HCT116 (cell line): ENCODE measurements around the gene SHCBP1L. TPM values are rescaled to one million over a fixed set of nuclear protein-coding genes. Genes with fewer than 3 reads are reported as not detected.

Experiments
- ATAC-seq: fragments of 200-7000 bp; cut with Tn5 transposase; 2 replicates; pipeline ENCODE4 v1.9.1; 2020; ENCODE audit warnings: mild to moderate bottlenecking, moderate library complexity
- BruUV-seq: library from RNA; stranded (reverse); fragments of 400-500 nt; replicated peaks from 2 replicates; lab custom pipeline; 2021; lab: Mats Ljungman, UMichigan
- CTCF ChIA-PET: fragments of 300-600 bp; sonication (Branson Sonifier 250); formaldehyde crosslinking; loops from one replicate; lab custom pipeline; 2021; ENCODE audit warnings: antibody characterized with exemption; lab: Charles Lee
- POLR2A ChIA-PET: fragments of 300-600, 350-600 bp; sonication (Branson Sonifier 250); formaldehyde crosslinking; loops from one replicate; lab custom pipeline; 2021; ENCODE audit warnings: antibody characterized with exemption; lab: Charles Lee
- RAD21 ChIA-PET, 2 experiments: fragments of 300-600 bp; sonication (Branson Sonifier 250); formaldehyde crosslinking; loops; one replicate each; lab custom pipeline; 2023; ENCODE audit warnings: low total read pairs in 2 of 2; ENCODE audit not compliant: uncharacterized antibody in 2 of 2, unreplicated experiment in 2 of 2, low non-redundant PET in 1 of 2; lab: Charles Lee
- DNase-seq: peaks from one replicate; pipeline ENCODE4 v3.0.0-alpha.2; 2010; ENCODE audit warnings: low read depth, low spot score
- H2AFZ ChIP-seq: fragments of 200-600 bp; shearing (Covaris generic), sonication (generic); 2 replicates; pipeline ENCODE4 v1.6.1; 2017; ENCODE audit warnings: low read depth, mixed run types, mixed read lengths, antibody characterized with exemption, low read length; ENCODE audit not compliant: poor library complexity, severe bottlenecking
- H3K27ac ChIP-seq: 2 replicates; pipeline ENCODE4 v1.5.1; 2012; ENCODE audit warnings: low read depth, low read length
- H3K27me3 ChIP-seq: fragments of 200-600 bp; sonication (generic); 2 replicates; pipeline ENCODE4 v1.6.1; 2016; ENCODE audit warnings: mixed run types, low read length, mixed read lengths; ENCODE audit not compliant: insufficient read depth
- H3K36me3 ChIP-seq, 2 experiments: fragments of 200-500 bp in 1 of 2; fragments of 200-600 bp in 1 of 2; sonication (Bioruptor generic) in 1 of 2; sonication (generic) in 1 of 2; 2 replicates each; pipeline versions ENCODE4 v1.5.1 to v1.6.1; 2014 to 2016; ENCODE audit warnings: low read length in 2 of 2, inconsistent platforms in 1 of 2, mixed read lengths in 1 of 2, mixed run types in 1 of 2; ENCODE audit not compliant: insufficient read depth in 2 of 2, control insufficient read depth in 1 of 2
- H3K4me1 ChIP-seq, 2 experiments: fragments of 200-600 bp in 1 of 2; sonication (generic) in 1 of 2; 2 replicates each; pipeline versions ENCODE4 v1.5.1 to v1.6.1; 2012 to 2017; ENCODE audit warnings: low read length in 2 of 2, inconsistent platforms in 1 of 2, mild to moderate bottlenecking in 1 of 2, mixed read lengths in 1 of 2, mixed run types in 1 of 2, moderate library complexity in 1 of 2; ENCODE audit not compliant: insufficient read depth in 2 of 2, control insufficient read depth in 1 of 2
- H3K4me2 ChIP-seq: fragments of 200-600 bp; sonication (generic); 2 replicates; pipeline ENCODE4 v1.6.1; 2017; ENCODE audit warnings: mixed run types, low read length, mixed read lengths
- H3K4me3 ChIP-seq, 2 experiments: fragments of 200-600 bp in 1 of 2; sonication (generic) in 1 of 2; replicated peaks in 1 of 2; 2 replicates each; pipeline ENCODE4 v1.5.1; 2011 to 2016; ENCODE audit warnings: low read length in 2 of 2, control low read depth in 1 of 2, low read depth in 1 of 2, mild to moderate bottlenecking in 1 of 2, mixed read lengths in 1 of 2, mixed run types in 1 of 2
- H3K79me2 ChIP-seq: fragments of 200-600 bp; sonication (generic); 2 replicates; pipeline ENCODE4 v1.6.1; 2017; ENCODE audit warnings: mild to moderate bottlenecking, mixed run types, low read length, moderate library complexity, mixed read lengths; ENCODE audit not compliant: insufficient read depth
- H3K9ac ChIP-seq: fragments of 200-600 bp; sonication (generic); 2 replicates; pipeline ENCODE4 v1.6.1; 2016; ENCODE audit warnings: low read length, mixed read lengths
- H3K9me2 ChIP-seq: fragments of 200-600 bp; sonication (generic), shearing (Covaris generic); 2 replicates; pipeline ENCODE4 v1.6.1; 2017; ENCODE audit warnings: mixed run types, mild to moderate bottlenecking, moderate library complexity; ENCODE audit not compliant: insufficient read depth
- H3K9me3 ChIP-seq, 2 experiments: fragments of 200-500 bp in 1 of 2; fragments of 200-600 bp in 1 of 2; sonication (Bioruptor generic) in 1 of 2; sonication (generic) in 1 of 2; 2 replicates each; pipeline ENCODE4 v1.6.1; 2014 to 2017; ENCODE audit warnings: low read length in 2 of 2, mixed read lengths in 2 of 2, inconsistent platforms in 1 of 2, low read depth in 1 of 2, mild to moderate bottlenecking in 1 of 2, mixed run types in 1 of 2, moderate library complexity in 1 of 2; ENCODE audit not compliant: control insufficient read depth in 1 of 2, insufficient read depth in 1 of 2
- H4K20me1 ChIP-seq: fragments of 200-600 bp; sonication (generic), shearing (Covaris generic); 2 replicates; pipeline ENCODE4 v1.6.1; 2017; ENCODE audit warnings: mixed run types, mild to moderate bottlenecking, moderate library complexity; ENCODE audit not compliant: insufficient read depth
- CBX3 ChIP-seq: IDR thresholded peaks from 2 replicates; pipeline ENCODE4 v1.6.1; 2012; ENCODE audit warnings: low read depth
- CEBPB ChIP-seq: IDR thresholded peaks from 2 replicates; pipeline ENCODE4 v1.6.1; 2012; ENCODE audit warnings: low read depth
- EGR1 ChIP-seq: IDR thresholded peaks from 2 replicates; pipeline ENCODE4 v1.6.1; 2012; ENCODE audit warnings: low read depth
- EZH2 ChIP-seq: fragments of 200-600 bp; sonication (generic); IDR thresholded peaks from 2 replicates; pipeline ENCODE4 v1.6.1; 2017; ENCODE audit warnings: antibody characterized with exemption, mixed run types
- FOSL1 ChIP-seq: IDR thresholded peaks from 2 replicates; pipeline ENCODE4 v1.6.1; 2012; ENCODE audit warnings: low read depth
- JUND ChIP-seq: IDR thresholded peaks from 2 replicates; pipeline ENCODE4 v1.6.1; 2012
- POLR2A ChIP-seq: IDR thresholded peaks from 2 replicates; pipeline ENCODE4 v1.7.0; 2011; ENCODE audit warnings: borderline replicate concordance; ENCODE audit not compliant: insufficient read depth, insufficient read length; ENCODE audit errors: extremely low read depth
- POLR2AphosphoS5 ChIP-seq: IDR thresholded peaks from 2 replicates; pipeline ENCODE4 v1.6.1; 2011; ENCODE audit warnings: mild to moderate bottlenecking, low read depth, low read length, moderate library complexity
- RAD21 ChIP-seq: IDR thresholded peaks from 2 replicates; pipeline ENCODE4 v1.6.1; 2012; ENCODE audit warnings: low read depth, mild to moderate bottlenecking
- SIN3A ChIP-seq: IDR thresholded peaks from 2 replicates; pipeline ENCODE4 v1.6.1; 2012; ENCODE audit warnings: low read depth
- SRF ChIP-seq: IDR thresholded peaks from 2 replicates; pipeline ENCODE4 v1.6.1; 2012; ENCODE audit warnings: low read depth
- TCF7L2 ChIP-seq: IDR thresholded peaks from 2 replicates; pipeline ENCODE4 v1.7.0; 2011; ENCODE audit warnings: borderline replicate concordance, inconsistent platforms; ENCODE audit not compliant: insufficient read depth, insufficient read length; ENCODE audit errors: extremely low read depth
- YY1 ChIP-seq: IDR thresholded peaks from 2 replicates; pipeline ENCODE4 v1.6.1; 2011; ENCODE audit warnings: low read length, low read depth, moderate library complexity, mild to moderate bottlenecking; ENCODE audit not compliant: insufficient replicate concordance; ENCODE audit errors: extremely low read depth
- ZFX ChIP-seq: fragments of 450-650 bp; IDR thresholded peaks from 2 replicates; pipeline ENCODE4 v1.6.1; 2017
- ZNF274 ChIP-seq: fragments of 200-500 bp; sonication (Bioruptor generic); IDR thresholded peaks from 2 replicates; pipeline ENCODE4 v1.6.1; 2014; ENCODE audit warnings: mild to moderate bottlenecking, low read depth, low read length, inconsistent platforms
- intact Hi-C: fragments of 100-400 bp; cut with micrococcal nuclease; formaldehyde crosslinking; loops from 2 replicates; pipeline ENCODE4 v1.10.0; 2022
- total RNA-seq: library from RNA; stranded (reverse); gene quantifications from one replicate; pipeline ENCODE4 v1.2.1, GENCODE V29; 2021; ENCODE audit not compliant: unreplicated experiment
- TF ChIP-seq, protein P1 (sequence below): IDR thresholded peaks from 2 replicates; pipeline ENCODE4 v1.6.1; 2012
- TF ChIP-seq, protein P2 (sequence below): IDR thresholded peaks from 2 replicates; pipeline ENCODE4 v1.6.1; 2011; ENCODE audit warnings: mild to moderate bottlenecking, low read length, moderate library complexity; ENCODE audit not compliant: insufficient replicate concordance; ENCODE audit errors: extremely low read depth
- TF ChIP-seq, protein P3 (sequence below): IDR thresholded peaks from 2 replicates; pipeline ENCODE4 v1.6.1; 2012
- TF ChIP-seq, protein P4 (sequence below): IDR thresholded peaks from 2 replicates; pipeline ENCODE4 v1.6.1; 2012; ENCODE audit warnings: low read depth

Gene SHCBP1L
- total RNA-seq, 1 experiment from 2014 or later = not detected

DNA sequence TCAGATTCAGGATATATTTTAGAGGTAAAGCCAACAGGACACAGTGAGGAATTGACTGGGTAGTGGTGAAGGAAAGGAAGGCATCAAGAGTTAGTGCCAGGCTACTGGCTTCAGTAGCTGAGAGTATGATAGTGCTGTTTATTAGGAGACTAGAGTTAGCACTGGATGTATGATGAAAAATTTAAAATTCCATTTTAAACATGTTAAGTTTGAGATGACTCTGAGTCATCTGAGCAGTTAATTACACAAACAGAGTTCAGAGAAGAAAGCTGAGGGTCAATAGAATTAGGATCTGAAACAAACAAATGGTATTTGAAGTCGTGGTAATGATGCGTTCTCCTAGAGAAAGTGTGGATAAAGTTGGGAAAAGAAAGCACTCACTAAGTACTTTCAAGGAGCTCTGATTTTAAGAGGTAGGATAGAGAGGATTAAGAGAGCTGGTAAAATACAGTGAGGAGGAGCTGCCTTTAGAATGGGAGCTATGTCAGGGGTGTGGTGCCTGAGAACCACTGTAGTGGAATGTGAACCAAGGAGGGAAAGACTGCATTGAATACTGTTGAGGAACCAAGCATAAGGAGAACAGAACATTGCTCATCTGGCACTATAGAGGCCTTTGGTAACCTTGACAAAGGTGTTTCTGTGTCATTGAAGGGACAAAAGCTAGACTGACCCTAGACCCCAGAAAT is 21.7 kb upstream of the SHCBP1L start:
- Histone ChIP-seq H3K9me2 (0 out of 2 replicates have a peak, but pooled peaks cover 4% of the 10 kb centered on the region), H3K4me1 (peaks cover 0 to 19% of the 10 kb centered on the region in 2 experiments; a peak in 2 of 4 replicates), H3K36me3 (no peaks in the 10 kb centered on the region), H4K20me1 (no peaks in the 10 kb centered on the region), H2AFZ (peak overlapping the region; percentile 83), H3K9ac (no peak overlapping the region), H3K27ac (no peak overlapping the region), H3K79me2 (no peaks in the 10 kb centered on the region), H3K9me3 (no peaks in the 10 kb centered on the region), H3K4me3 (no peak overlapping the region), H3K4me2 (peak overlapping the region; percentile 25; the same call in 1 of the 2 replicates), H3K27me3 (no peaks in the 10 kb centered on the region)
- intact Hi-C loops = no loop called here
- no TSS peak for BruUV-seq
- ChIA-PET POLR2A (no interaction called here), RAD21 (no interaction called here), CTCF (interaction anchor here (1.6 kb wide), 1 partner anchor 12 kb away, joined by 6 read pairs; no protein-coding TSS in a partner anchor)
- no peak for TF ChIP-seq POLR2AphosphoS5
- no peak for TF ChIP-seq TCF7L2
- TF ChIP-seq, protein P1, sequence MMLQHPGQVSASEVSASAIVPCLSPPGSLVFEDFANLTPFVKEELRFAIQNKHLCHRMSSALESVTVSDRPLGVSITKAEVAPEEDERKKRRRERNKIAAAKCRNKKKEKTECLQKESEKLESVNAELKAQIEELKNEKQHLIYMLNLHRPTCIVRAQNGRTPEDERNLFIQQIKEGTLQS = no peak
- TF ChIP-seq FOSL1 = no peak
- TF ChIP-seq ZFX = no peak
- TF ChIP-seq EZH2 = no peak
- TF ChIP-seq SRF = no peak
- no peak for TF ChIP-seq POLR2A
- TF ChIP-seq YY1 = no peak
- TF ChIP-seq ZNF274 = no peak
- no peak for TF ChIP-seq CEBPB
- no peak for TF ChIP-seq JUND
- TF ChIP-seq, protein P2, sequence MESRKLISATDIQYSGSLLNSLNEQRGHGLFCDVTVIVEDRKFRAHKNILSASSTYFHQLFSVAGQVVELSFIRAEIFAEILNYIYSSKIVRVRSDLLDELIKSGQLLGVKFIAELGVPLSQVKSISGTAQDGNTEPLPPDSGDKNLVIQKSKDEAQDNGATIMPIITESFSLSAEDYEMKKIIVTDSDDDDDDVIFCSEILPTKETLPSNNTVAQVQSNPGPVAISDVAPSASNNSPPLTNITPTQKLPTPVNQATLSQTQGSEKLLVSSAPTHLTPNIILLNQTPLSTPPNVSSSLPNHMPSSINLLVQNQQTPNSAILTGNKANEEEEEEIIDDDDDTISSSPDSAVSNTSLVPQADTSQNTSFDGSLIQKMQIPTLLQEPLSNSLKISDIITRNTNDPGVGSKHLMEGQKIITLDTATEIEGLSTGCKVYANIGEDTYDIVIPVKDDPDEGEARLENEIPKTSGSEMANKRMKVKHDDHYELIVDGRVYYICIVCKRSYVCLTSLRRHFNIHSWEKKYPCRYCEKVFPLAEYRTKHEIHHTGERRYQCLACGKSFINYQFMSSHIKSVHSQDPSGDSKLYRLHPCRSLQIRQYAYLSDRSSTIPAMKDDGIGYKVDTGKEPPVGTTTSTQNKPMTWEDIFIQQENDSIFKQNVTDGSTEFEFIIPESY = no peak
- TF ChIP-seq CBX3 = no peak
- no peak for TF ChIP-seq EGR1
- no peak for TF ChIP-seq SIN3A
- no peak for TF ChIP-seq RAD21
- TF ChIP-seq, protein P3, sequence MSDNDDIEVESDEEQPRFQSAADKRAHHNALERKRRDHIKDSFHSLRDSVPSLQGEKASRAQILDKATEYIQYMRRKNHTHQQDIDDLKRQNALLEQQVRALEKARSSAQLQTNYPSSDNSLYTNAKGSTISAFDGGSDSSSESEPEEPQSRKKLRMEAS = no peak
- TF ChIP-seq, protein P4, sequence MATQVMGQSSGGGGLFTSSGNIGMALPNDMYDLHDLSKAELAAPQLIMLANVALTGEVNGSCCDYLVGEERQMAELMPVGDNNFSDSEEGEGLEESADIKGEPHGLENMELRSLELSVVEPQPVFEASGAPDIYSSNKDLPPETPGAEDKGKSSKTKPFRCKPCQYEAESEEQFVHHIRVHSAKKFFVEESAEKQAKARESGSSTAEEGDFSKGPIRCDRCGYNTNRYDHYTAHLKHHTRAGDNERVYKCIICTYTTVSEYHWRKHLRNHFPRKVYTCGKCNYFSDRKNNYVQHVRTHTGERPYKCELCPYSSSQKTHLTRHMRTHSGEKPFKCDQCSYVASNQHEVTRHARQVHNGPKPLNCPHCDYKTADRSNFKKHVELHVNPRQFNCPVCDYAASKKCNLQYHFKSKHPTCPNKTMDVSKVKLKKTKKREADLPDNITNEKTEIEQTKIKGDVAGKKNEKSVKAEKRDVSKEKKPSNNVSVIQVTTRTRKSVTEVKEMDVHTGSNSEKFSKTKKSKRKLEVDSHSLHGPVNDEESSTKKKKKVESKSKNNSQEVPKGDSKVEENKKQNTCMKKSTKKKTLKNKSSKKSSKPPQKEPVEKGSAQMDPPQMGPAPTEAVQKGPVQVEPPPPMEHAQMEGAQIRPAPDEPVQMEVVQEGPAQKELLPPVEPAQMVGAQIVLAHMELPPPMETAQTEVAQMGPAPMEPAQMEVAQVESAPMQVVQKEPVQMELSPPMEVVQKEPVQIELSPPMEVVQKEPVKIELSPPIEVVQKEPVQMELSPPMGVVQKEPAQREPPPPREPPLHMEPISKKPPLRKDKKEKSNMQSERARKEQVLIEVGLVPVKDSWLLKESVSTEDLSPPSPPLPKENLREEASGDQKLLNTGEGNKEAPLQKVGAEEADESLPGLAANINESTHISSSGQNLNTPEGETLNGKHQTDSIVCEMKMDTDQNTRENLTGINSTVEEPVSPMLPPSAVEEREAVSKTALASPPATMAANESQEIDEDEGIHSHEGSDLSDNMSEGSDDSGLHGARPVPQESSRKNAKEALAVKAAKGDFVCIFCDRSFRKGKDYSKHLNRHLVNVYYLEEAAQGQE = no peak
- no peak for ATAC-seq
- no peak for DNase-seq
